Psoas muscle (tissue), 8 donors: ENCODE data around the gene RPL6. TPM values are rescaled to one million over a fixed set of nuclear protein-coding genes. Genes with fewer than 3 reads are reported as not detected.

ENCODE experiments used
- ATAC-seq, 4 donors: fragments of 200-7000 bp; cut with Tn5 transposase; one replicate each; pipeline ENCODE4 v1.9.1; 2020; ENCODE audit warnings: moderate library complexity in 3 of 4, mild to moderate bottlenecking in 2 of 4
- DNase-seq, 2 donors: peaks; one replicate each; pipeline ENCODE4 v3.0.0-alpha.2; 2020
- H3K27ac ChIP-seq: fragments of 200-600 bp; one replicate; pipeline ENCODE4 v1.8.0; 2022
- H3K27me3 ChIP-seq, 3 donors: fragments of 200-600 bp in 1 of 3; one replicate each; pipeline versions ENCODE4 v1.6.1 to v1.8.0; 2013 to 2022; ENCODE audit warnings: low read length in 2 of 3, mild to moderate bottlenecking in 2 of 3, moderate library complexity in 1 of 3; ENCODE audit not compliant: insufficient read depth in 3 of 3
- H3K36me3 ChIP-seq, 2 donors: fragments of 200-600 bp in 1 of 2; one replicate each; pipeline versions ENCODE4 v1.6.1 to v1.8.0; 2013 to 2022; ENCODE audit warnings: low read depth in 1 of 2, mild to moderate bottlenecking in 1 of 2, moderate library complexity in 1 of 2; ENCODE audit not compliant: insufficient read depth in 1 of 2
- H3K4me1 ChIP-seq: fragments of 200-600 bp; one replicate; pipeline ENCODE4 v1.8.0; 2022
- H3K4me3 ChIP-seq: fragments of 200-600 bp; one replicate; pipeline ENCODE4 v1.8.0; 2022; ENCODE audit warnings: mild to moderate bottlenecking
- H3K9me3 ChIP-seq: fragments of 200-600 bp; one replicate; pipeline ENCODE4 v1.8.0; 2022
- WGBS, 3 donors: extraction: QIAGEN DNeasy Blood & Tissue Kit; methylation state at CpG; one replicate each; pipeline versions ENCODE4 v1.1.6 to v1.1.7; 2013; 5-methylcytosine and 5-hydroxymethylcytosine counted together
- intact Hi-C, 2 donors: fragments of 100-400 bp; cut with DNase I; formaldehyde crosslinking; loops; one replicate each; pipeline versions ENCODE4 v1.11.0 to v1.14.2; 2022
- polyA plus RNA-seq, 3 donors: library from polyadenylated mRNA; stranded (reverse); fragments of 200-250 nt; gene quantifications; one replicate each; pipeline ENCODE4 v1.2.3, GENCODE V29; 2013
- total RNA-seq, 4 donors: library from RNA; stranded (reverse); fragmentation: NEBNext Ultra II Directional in 2 of 4; extraction: Animal tissue kit (Norgen Biotek cat#: 25700) in 2 of 4; gene quantifications; one replicate each; pipeline versions ENCODE4 v1.2.1 to v1.2.4, GENCODE V29; 2021 to 2023
- TF ChIP-seq, protein P1 (sequence below): fragments of 200-600 bp; IDR thresholded peaks from one replicate; pipeline ENCODE4 v1.8.0; 2022; ENCODE audit warnings: antibody characterized with exemption
- donor health status: healthy with polysubstance abuse.
- donor health status: DM: no; HTN: no; CAD: no; lungs with moderate emphysema.
- donor health status: Bipolar disorder and iron deficiency.
- donor health status: healthy.
- donor health status: DM: yes; HTN: yes; CAD: no.
- donor health status: DM: no; HTN: no; CAD: no.
- donor health status: DM: no; HTN: no; CAD: no.
- donor health status: DM: yes; HTN: yes; CAD: no.

RPL6 gene
- total and polyA plus RNA-seq, 7 donors, result 743 to 1,983 (median 889) TPM

DNA sequence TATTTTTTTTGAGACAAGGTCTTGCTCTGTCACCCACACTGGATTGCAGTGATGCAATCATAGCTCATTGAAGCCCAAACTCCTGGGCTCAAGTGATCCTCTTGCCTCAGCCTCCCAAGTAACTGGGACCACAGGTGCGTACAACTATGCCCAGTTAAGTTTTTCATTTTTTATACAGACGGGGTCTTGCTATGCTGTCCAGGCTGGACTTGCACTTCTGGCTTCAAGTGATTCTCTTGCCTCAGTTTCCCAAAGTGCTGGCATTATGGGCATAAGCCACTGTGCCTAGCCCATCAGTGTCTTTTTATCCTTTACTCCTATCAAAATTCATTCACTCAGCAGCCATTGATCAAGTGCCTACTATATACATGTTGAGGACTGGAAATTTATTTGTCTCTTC, 18.4 kb upstream of the RPL6 start:
- H3K36me3 ChIP-seq, result no peaks in the 10 kb centered on the region
- no peaks in the 10 kb centered on the region for H3K27me3 ChIP-seq
- no peaks in the 10 kb centered on the region for H3K9me3 ChIP-seq
- DNase-seq, result no peak
- H3K4me3 ChIP-seq, result no peak overlapping the region
- TF ChIP-seq, protein P1, sequence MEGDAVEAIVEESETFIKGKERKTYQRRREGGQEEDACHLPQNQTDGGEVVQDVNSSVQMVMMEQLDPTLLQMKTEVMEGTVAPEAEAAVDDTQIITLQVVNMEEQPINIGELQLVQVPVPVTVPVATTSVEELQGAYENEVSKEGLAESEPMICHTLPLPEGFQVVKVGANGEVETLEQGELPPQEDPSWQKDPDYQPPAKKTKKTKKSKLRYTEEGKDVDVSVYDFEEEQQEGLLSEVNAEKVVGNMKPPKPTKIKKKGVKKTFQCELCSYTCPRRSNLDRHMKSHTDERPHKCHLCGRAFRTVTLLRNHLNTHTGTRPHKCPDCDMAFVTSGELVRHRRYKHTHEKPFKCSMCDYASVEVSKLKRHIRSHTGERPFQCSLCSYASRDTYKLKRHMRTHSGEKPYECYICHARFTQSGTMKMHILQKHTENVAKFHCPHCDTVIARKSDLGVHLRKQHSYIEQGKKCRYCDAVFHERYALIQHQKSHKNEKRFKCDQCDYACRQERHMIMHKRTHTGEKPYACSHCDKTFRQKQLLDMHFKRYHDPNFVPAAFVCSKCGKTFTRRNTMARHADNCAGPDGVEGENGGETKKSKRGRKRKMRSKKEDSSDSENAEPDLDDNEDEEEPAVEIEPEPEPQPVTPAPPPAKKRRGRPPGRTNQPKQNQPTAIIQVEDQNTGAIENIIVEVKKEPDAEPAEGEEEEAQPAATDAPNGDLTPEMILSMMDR, result no peak
- H3K27ac ChIP-seq, result no peak overlapping the region
- H3K4me1 ChIP-seq, result peaks cover 13% of the 10 kb centered on the region
- intact Hi-C loops, result no loop called here
- ATAC-seq, result no peak
- 93 to 100% (median 95%) methylated on average over 2 of the region's 2 CpGs for WGBS, 3 donors

DNA sequence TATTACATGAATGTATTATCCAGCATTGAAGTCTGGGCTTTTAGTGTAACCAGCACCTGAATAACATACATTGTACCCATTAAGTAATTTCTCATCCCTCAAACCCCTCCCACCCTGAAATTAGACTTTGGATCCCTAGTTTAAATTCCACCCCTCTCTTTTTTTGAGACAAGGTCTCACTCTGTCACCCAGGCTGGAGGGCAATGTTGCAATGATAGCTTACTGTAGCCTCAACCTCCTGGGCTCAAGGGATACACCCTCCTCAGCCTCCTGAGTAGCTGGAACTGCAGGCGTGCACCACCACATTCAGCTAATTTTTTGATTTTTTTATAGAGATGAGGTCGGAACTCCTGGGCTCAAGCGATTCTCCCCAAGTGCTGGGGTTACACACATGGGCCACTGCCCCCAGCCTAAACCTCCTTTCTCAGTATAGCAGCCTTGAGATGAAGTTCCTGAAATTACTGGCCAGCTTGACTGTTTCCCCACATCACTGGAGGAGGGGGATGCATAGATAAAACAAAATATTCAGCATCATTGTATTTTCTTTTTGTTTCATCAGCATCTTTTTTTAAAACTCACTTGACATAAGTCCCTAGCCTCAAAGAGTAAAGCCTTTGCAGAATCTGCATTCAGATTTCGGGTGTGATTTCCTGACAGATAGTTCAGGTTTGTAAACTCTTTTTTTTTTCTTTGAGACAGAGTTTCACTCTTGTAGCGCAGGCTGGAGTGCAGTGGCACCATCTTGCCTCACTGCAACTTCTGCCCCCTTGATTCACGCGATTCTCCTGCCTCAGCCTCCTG, 16.4 kb upstream of the RPL6 start:
- no peak for DNase-seq
- Histone ChIP-seq H3K4me3 (no peak overlapping the region), H3K27ac (no peak overlapping the region), H3K36me3 (no peaks in the 10 kb centered on the region), H3K9me3 (no peaks in the 10 kb centered on the region), H3K27me3 (no peaks in the 10 kb centered on the region), H3K4me1 (peaks cover 33% of the 10 kb centered on the region)
- TF ChIP-seq, protein P1, result no peak
- intact Hi-C loops, result no loop called here
- WGBS, 3 donors, result 94 to 95% (median 94%) methylated on average over 7 of the region's 7 CpGs
- ATAC-seq, result no peak

DNA sequence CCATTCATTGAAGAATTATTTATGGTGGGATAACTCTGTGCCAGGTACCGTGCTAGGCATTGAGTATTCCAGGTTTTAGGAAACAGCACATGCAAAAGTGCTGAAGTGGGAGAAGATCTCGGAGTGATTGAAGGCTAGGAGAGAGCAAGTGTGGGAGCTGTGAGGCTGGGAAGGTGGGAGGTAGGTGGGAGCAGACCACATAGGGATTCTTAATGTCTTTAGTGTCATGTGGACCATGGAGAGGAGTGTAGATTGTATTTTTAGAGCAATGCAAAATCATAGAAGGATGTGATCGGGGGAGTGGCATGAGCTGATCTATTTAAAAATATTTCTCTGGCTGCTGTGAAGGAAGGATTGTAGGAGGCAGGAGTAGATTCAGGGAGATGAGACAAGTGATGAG, 14.7 kb upstream of the RPL6 start:
- peaks cover 46% of the 10 kb centered on the region for H3K4me1 ChIP-seq
- intact Hi-C loops, result no loop called here
- TF ChIP-seq, protein P1, result no peak
- 55 to 69% (median 55%) methylated on average over 3 of the region's 3 CpGs for WGBS, 3 donors
- no peaks in the 10 kb centered on the region for H3K27me3 ChIP-seq
- peak in 3 of 4 donors; percentile 33 to 43 (median 43) for ATAC-seq
- DNase-seq, result no peak
- H3K36me3 ChIP-seq, result no peaks in the 10 kb centered on the region
- peak overlapping the region; percentile 79 for H3K27ac ChIP-seq
- H3K4me3 ChIP-seq, result no peak overlapping the region
- H3K9me3 ChIP-seq, result no peaks in the 10 kb centered on the region

DNA sequence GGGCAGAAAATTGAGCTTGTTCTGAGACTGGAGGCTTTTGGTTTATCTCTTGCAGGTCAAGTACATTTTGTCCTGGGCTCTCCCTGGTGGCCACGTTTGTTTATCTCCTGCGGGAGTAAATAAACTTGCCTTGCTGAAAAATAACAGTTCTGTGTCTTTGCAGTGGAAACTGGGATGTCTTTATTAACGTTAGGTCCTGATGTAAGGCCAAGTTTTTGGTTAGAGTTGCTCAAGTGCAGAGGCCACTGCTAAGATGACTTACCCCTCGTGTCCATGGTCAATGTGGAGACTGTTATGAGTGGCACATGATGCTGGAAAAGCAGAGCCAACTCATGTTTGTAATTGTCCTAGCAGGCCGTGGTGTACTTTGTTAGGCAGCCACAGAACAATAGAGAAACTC, 13.1 kb upstream of the RPL6 start:
- DNase-seq (no peak), ATAC-seq (peak in 2 of 4 donors; percentile 33 to 57)
- intact Hi-C loops, result no loop called here
- no peaks in the 10 kb centered on the region for H3K27me3 ChIP-seq
- no peaks in the 10 kb centered on the region for H3K36me3 ChIP-seq
- 16 to 28% (median 17%) methylated on average over 5 of the region's 5 CpGs for WGBS, 3 donors
- H3K4me3 ChIP-seq, result peak overlapping the region; percentile 6
- peak overlapping the region; percentile 79 for H3K27ac ChIP-seq
- TF ChIP-seq, protein P1, result no peak
- no peaks in the 10 kb centered on the region for H3K9me3 ChIP-seq
- peaks cover 52% of the 10 kb centered on the region for H3K4me1 ChIP-seq
